HUES64 (cell line): ENCODE results near the gene SVEP1. TPM values are rescaled to one million over a fixed set of nuclear protein-coding genes. Genes with fewer than 3 reads are reported as not detected.
"Not testable (repeated sequence)": the region's sequence is repeated elsewhere in the genome, so short reads cannot be mapped to it uniquely, and the experiment has no call there.

Source experiments
- H3K27ac ChIP-seq: 2 replicates; pipeline ENCODE4 v1.7.0; 2013; ENCODE audit warnings: low read depth, low read length, inconsistent platforms
- H3K27me3 ChIP-seq: 2 replicates; pipeline ENCODE4 v1.6.1; 2013; ENCODE audit warnings: mild to moderate bottlenecking, low read length; ENCODE audit not compliant: insufficient read depth
- H3K36me3 ChIP-seq: 2 replicates; pipeline ENCODE4 v1.6.1; 2013; ENCODE audit warnings: mild to moderate bottlenecking, low read length; ENCODE audit not compliant: insufficient read depth
- H3K4me1 ChIP-seq: 2 replicates; pipeline ENCODE4 v1.6.1; 2013; ENCODE audit warnings: mild to moderate bottlenecking, low read length, moderate library complexity; ENCODE audit not compliant: insufficient read depth
- H3K4me3 ChIP-seq: 2 replicates; pipeline ENCODE4 v1.5.1; 2013; ENCODE audit warnings: mild to moderate bottlenecking, low read length, moderate library complexity
- H3K9ac ChIP-seq: 2 replicates; pipeline ENCODE4 v1.6.1; 2013; ENCODE audit warnings: mild to moderate bottlenecking, low read depth, low read length
- H3K9me3 ChIP-seq: 2 replicates; pipeline ENCODE4 v1.6.1; 2013; ENCODE audit warnings: low read depth, low read length; ENCODE audit not compliant: insufficient read depth
- WGBS: fragments of 150-250, 120-280 bp; methylation state at CpG from one replicate; pipeline ENCODE4 v1.1.7; 2013; ENCODE audit warnings: missing lambda C conversion rate; 5-methylcytosine and 5-hydroxymethylcytosine counted together
- polyA plus RNA-seq, 2 experiments: library from polyadenylated mRNA; stranded (reverse); fragments of 50-300 nt; gene quantifications; one replicate each; pipeline ENCODE4 v1.2.3, GENCODE V29; 2013

Gene SVEP1
- polyA plus RNA-seq (2013, experiment 1 of 2) = 0.30 TPM
- polyA plus RNA-seq (2013, experiment 2 of 2) = 0.38 TPM

DNA sequence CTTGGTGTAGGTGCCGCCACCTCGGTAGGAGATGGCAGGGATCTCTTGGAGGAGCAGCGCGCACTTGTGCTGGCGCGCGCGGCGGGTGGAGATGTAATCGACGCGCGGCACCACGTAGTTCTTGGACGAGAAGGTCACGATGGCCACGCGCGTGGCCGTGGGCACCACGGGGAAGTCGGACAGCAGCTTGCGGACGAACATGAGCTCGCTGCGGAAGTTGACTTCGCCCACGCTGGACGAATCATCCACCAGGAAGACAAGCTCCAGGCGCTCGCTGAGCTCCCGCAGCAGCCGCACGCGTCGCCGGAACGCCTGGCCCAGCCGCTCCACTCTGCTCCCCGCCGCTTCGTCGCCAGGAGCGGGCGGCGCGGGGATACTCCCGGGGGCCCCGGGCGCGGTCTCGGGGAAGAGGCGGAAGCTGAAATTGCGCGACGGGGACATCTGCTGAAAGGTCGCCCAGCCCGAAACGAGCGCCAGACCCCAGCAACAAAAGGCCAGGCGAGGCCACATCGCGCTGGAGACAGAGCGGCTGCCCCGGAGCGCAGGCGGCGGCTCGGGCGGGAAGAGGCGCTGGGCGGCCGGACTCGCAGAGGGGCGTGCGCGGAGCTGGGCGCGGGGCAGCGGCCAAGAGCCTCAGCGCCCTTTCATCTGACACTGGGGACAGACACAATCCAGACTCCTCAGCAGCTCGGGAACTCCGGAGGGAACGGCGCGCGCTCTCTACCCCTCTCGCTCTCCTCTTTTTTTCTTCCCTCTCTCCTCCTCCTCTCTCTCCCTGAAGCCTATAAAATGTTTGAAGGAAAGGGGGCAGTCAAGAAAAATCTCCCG, at the start of gene SVEP1:
Gene SVEP1, minus strand, starts transcription at position 708 of the 828 bp plus-strand sequence. Its CDS starts 198 bp downstream, at position 510.
- Histone ChIP-seq H3K9ac (peak within 1 kb of the TSS; percentile 33), H3K27ac (no peak within 1 kb of the TSS)
- WGBS = under 1% methylated on average over 89 of the region's 89 CpGs

GRCh38 chr9:110626101-110626829, 46.7 kb upstream of the SVEP1 start:
- H3K9ac ChIP-seq = no peak overlapping the region
- H3K36me3 ChIP-seq = no peaks in the 10 kb centered on the region
- H3K4me1 ChIP-seq = peaks cover 4% of the 10 kb centered on the region; the same call in 1 of the 2 replicates
- WGBS = 81% methylated on average over 9 of the region's 9 CpGs
- no peak overlapping the region for H3K27ac ChIP-seq
- no peaks in the 10 kb centered on the region for H3K27me3 ChIP-seq
- no peaks in the 10 kb centered on the region for H3K9me3 ChIP-seq
- H3K4me3 ChIP-seq = no peak overlapping the region

More for the DNA sequence above, at the start of gene SVEP1:
- Histone ChIP-seq H3K9me3 (no peaks in the 10 kb centered on the region), H3K27me3 (peaks cover 56% of the 10 kb centered on the region), H3K36me3 (no peaks in the 10 kb centered on the region), H3K4me1 (peaks cover 25% of the 10 kb centered on the region), H3K4me3 (peak within 1 kb of the TSS; percentile 71)

DNA sequence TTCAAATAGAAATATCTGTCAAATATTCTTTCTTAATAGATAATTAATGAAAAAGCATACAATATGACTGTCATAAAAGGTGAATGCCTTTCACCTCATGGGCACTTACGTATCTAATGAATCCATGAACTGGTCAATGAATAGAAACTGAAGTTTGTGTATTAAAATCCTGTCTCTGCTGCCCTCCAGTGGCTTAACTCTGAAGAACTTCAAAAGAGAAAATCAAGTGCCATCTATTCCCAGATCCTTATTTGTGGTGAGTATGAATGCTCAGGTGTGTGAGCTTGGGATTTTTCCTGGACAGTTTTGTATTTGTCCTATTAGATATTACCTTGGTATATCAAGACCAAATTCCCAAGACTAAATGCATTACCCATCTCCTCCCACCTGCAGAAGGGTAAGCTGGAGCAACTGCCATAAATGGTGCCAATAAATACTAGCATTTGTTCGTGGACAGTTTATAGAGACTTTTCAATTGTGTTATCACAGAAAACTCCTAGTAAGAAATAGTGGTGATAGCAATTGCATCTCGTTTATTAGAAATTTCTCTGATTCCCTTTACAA, 44.0 kb upstream of the SVEP1 start:
- 48% methylated on average over 3 of the region's 3 CpGs for WGBS
- Histone ChIP-seq H3K9ac (no peak overlapping the region), H3K4me3 (no peak overlapping the region), H3K36me3 (no peaks in the 10 kb centered on the region), H3K9me3 (no peaks in the 10 kb centered on the region), H3K27me3 (no peaks in the 10 kb centered on the region), H3K27ac (no peak overlapping the region), H3K4me1 (peaks cover 4% of the 10 kb centered on the region; the same call in 1 of the 2 replicates)

DNA sequence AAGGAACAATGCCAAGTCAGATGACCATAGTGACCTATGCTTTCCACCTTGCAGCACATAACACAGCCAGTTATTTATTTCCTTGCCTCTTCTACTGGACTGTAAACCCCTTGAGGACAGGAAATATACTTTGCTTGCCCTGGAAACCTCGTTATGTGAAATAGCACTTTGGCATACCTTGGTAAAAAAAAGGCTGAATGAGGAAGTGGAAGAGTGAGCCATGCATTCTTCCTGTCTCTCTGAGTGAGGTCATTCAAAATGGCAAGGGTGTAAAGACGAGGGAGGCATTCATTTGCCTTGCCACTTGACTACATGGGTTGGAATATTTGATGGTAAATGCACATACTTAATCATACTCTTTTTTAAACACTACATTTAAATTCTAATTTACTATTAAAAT, 42.8 kb upstream of the SVEP1 start:
- 90% methylated on average over 2 of the region's 2 CpGs for WGBS
- Histone ChIP-seq H3K9ac (no peak overlapping the region), H3K4me1 (peaks cover 5% of the 10 kb centered on the region; the same call in 1 of the 2 replicates), H3K4me3 (no peak overlapping the region), H3K9me3 (no peaks in the 10 kb centered on the region), H3K27ac (no peak overlapping the region), H3K36me3 (no peaks in the 10 kb centered on the region), H3K27me3 (no peaks in the 10 kb centered on the region)

- Histone ChIP-seq H3K9me3 (no peaks in the 10 kb centered on the region), H3K4me3 (no peak overlapping the region), H3K27ac (no peak overlapping the region), H3K36me3 (no peaks in the 10 kb centered on the region), H3K4me1 (peaks cover 5% of the 10 kb centered on the region; the same call in 1 of the 2 replicates), H3K27me3 (no peaks in the 10 kb centered on the region), H3K9ac (no peak overlapping the region)
- WGBS = 87% methylated on average over 3 of the region's 3 CpGs
Observed at GRCh38 chr9:110620726-110621125, 41.2 kb upstream of the SVEP1 start.

DNA sequence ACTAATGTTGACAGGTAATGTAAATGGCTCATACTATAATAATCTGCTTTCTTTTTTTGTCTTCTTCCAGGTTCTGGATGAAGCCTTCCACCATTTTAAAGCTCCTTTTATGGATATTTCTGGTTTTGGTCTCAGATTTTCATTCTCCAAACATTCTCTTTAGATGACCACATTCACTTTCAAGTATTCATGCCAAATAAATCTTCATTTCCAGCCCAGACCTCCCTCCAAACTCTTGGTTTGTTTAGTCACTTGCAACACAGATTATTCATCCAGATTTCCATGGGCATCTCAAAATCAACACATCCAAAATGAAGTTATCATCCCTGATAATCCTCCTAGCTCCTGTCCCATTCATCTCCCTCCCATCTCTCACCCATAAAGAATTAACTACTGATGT, 40.3 kb upstream of the SVEP1 start:
- H3K9ac ChIP-seq = no peak overlapping the region
- no peak overlapping the region for H3K4me3 ChIP-seq
- no peaks in the 10 kb centered on the region for H3K9me3 ChIP-seq
- no peak overlapping the region for H3K27ac ChIP-seq
- H3K4me1 ChIP-seq = peaks cover 5% of the 10 kb centered on the region; the same call in 1 of the 2 replicates
- no peaks in the 10 kb centered on the region for H3K36me3 ChIP-seq
- no peaks in the 10 kb centered on the region for H3K27me3 ChIP-seq

GRCh38 chr9:110615498-110615897, 36.0 kb upstream of the SVEP1 start:
- 85% methylated on average over 4 of the region's 4 CpGs for WGBS
- Histone ChIP-seq H3K27ac (no peak overlapping the region), H3K9ac (no peak overlapping the region), H3K4me1 (peaks cover 5% of the 10 kb centered on the region; the same call in 1 of the 2 replicates), H3K27me3 (no peaks in the 10 kb centered on the region), H3K4me3 (no peak overlapping the region), H3K36me3 (no peaks in the 10 kb centered on the region), H3K9me3 (no peaks in the 10 kb centered on the region)

DNA sequence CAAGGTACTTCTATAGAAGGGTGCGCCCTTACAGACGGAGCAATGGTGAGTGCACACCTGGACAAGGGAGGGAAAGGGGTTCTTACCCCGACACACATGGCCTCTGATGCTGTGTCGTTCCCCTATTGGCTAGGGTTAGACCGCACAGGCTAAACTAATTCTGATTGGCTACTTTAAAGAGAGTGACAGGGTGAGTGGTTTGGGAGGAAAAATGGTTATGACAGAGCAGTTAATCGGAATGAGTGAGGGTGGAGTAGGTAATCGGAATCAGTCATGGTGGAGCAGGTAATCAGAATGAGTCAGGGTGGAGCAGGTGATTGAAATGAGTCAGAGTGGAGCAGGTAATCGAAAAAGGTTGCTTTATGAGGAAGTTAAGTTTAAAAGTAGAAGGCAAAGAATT, 35.0 kb upstream of the SVEP1 start:
- not testable (repeated sequence) for H3K36me3 ChIP-seq, H3K4me3 ChIP-seq, H3K9me3 ChIP-seq, H3K27me3 ChIP-seq, H3K4me1 ChIP-seq, H3K9ac ChIP-seq, H3K27ac ChIP-seq
- WGBS = 92% methylated on average over 8 of the region's 8 CpGs

DNA sequence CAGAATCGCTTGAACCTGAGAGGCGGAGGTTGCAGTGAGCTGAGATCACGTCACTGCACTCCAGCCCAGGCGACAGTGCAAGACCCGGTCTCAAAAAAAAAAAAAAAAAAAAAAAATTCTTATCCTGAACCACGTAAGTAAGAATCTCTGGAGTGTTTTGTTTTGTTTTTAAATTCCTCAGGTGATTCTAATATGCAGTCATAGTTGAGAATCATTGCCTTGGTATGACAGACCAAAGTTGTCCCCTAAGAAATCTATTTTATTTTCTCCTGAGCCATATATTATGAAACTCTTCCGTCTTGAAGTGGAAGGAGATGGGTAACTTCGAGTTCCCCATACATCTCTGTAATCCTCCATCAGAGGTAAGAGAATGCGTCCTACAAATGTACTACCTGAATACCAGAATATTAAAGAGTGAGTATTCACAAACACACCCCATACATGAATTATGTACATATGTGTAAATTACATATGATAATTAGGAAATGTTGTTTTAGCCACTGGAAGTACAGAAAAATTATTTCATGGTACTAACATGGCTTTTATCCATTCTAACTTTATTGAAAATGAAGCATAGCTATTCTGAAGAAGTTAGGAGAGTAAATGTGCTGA, 26.7 kb upstream of the SVEP1 start:
- H3K27me3 ChIP-seq = no peaks in the 10 kb centered on the region
- WGBS = 89% methylated on average over 7 of the region's 9 CpGs
- no peaks in the 10 kb centered on the region for H3K9me3 ChIP-seq

DNA sequence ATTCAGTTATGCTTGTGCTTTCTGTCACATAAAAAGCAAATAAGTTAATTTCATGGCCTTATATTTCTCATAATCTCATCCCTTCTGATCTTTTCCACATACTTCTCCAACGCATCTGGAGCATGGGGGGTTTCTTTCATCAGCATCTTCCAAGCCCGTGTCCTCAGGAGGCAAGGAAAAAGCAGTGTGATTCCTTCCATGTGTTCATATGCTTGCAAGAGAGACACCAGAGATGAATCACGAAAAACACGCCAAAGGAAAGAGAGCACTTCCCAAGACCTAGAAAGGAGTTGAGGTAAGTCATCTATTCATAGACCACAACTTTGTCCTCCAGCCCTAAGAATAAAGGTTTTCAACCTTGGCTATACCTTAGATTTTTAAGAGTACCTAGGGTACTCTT, 26.0 kb upstream of the SVEP1 start:
- WGBS = 92% methylated on average over 4 of the region's 4 CpGs
- H3K27ac ChIP-seq = no peak overlapping the region
- no peaks in the 10 kb centered on the region for H3K9me3 ChIP-seq
- H3K9ac ChIP-seq = no peak overlapping the region
- H3K36me3 ChIP-seq = no peaks in the 10 kb centered on the region
- H3K4me3 ChIP-seq = no peak overlapping the region
- H3K4me1 ChIP-seq = peaks cover 4% of the 10 kb centered on the region; the same call in 1 of the 2 replicates
- no peaks in the 10 kb centered on the region for H3K27me3 ChIP-seq

More for the DNA sequence above, 26.7 kb upstream of the SVEP1 start:
- H3K4me1 ChIP-seq = no peaks in the 10 kb centered on the region
- H3K9ac ChIP-seq = no peak overlapping the region
- no peak overlapping the region for H3K27ac ChIP-seq
- no peak overlapping the region for H3K4me3 ChIP-seq
- H3K36me3 ChIP-seq = no peaks in the 10 kb centered on the region
